Medulla oblongata (tissue), 1 donor: ENCODE measurements around the gene STK17B.

Experiments used
- DNase-seq: peaks from one replicate; pipeline ENCODE4 v3.0.0-alpha.2; 2015; ENCODE audit errors: extremely low spot score

The STK17B gene

GRCh38 chr2:196159221-196159892 is 12.0 kb downstream of the STK17B start:
- no peak for DNase-seq

- no peak for DNase-seq
These were observed 15.8 kb downstream of the STK17B start for GRCh38 chr2:196155575-196155974.

GRCh38 chr2:196153480-196153879 is 17.9 kb downstream of the STK17B start:
- DNase-seq, result no peak

- DNase-seq, result no peak
These were observed 21.4 kb downstream of the STK17B start for GRCh38 chr2:196149948-196150347.

GRCh38 chr2:196148736-196149135 is 22.6 kb downstream of the STK17B start:
- DNase-seq, result no peak

GRCh38 chr2:196145256-196145655 is 26.1 kb downstream of the STK17B start:
- no peak for DNase-seq

- DNase-seq, result no peak
These were observed 26.8 kb downstream of the STK17B start for GRCh38 chr2:196144513-196145126.

GRCh38 chr2:196143730-196144131 is 27.6 kb downstream of the STK17B start:
- DNase-seq, result no peak

- no peak for DNase-seq
These were observed 28.6 kb downstream of the STK17B start for GRCh38 chr2:196142825-196143224.

GRCh38 chr2:196140213-196140612 is 31.2 kb downstream of the STK17B start:
- DNase-seq, result no peak

- DNase-seq, result no peak
These were observed 34.1 kb downstream of the STK17B start for GRCh38 chr2:196137271-196137670.

GRCh38 chr2:196136151-196136550 is 35.2 kb downstream of the STK17B start:
- DNase-seq, result no peak

- no peak for DNase-seq
These were observed 39.1 kb downstream of the STK17B start for GRCh38 chr2:196131949-196132925.

- no peak for DNase-seq
These were observed 39.9 kb downstream of the STK17B start for GRCh38 chr2:196131384-196131937.

- no peak for DNase-seq
These were observed 41.1 kb downstream of the STK17B start for GRCh38 chr2:196130039-196130825.

GRCh38 chr2:196128749-196129148 is 42.6 kb downstream of the STK17B start:
- no peak for DNase-seq

- DNase-seq, result no peak
These were observed 45.8 kb downstream of the STK17B start for GRCh38 chr2:196125596-196125995.

GRCh38 chr2:196123679-196124373 is 47.6 kb downstream of the STK17B start:
- no peak for DNase-seq

- DNase-seq, result no peak
These were observed 51.5 kb downstream of the STK17B start for GRCh38 chr2:196119926-196120325.

GRCh38 chr2:196117214-196117705 is 54.1 kb downstream of the STK17B start:
- DNase-seq, result peak; percentile 39
